Osteoblast (primary cell): Measurements from ENCODE around the gene DMWD. TPM values are rescaled to one million over a fixed set of nuclear protein-coding genes. Genes with fewer than 3 reads are reported as not detected.

Experiments
- DNase-seq: peaks from one replicate; pipeline ENCODE4 v3.0.0; 2011; ENCODE audit warnings: low spot score, mixed read lengths; ENCODE audit not compliant: insufficient read length; ENCODE audit errors: missing footprints
- H2AFZ ChIP-seq: 2 replicates; pipeline ENCODE4 v1.6.0; 2011; ENCODE audit warnings: mild to moderate bottlenecking, low read length
- H3K27ac ChIP-seq: 2 replicates; pipeline ENCODE4 v1.5.1; 2011; ENCODE audit warnings: mild to moderate bottlenecking, low read depth, low read length, moderate library complexity
- H3K27me3 ChIP-seq: 2 replicates; pipeline ENCODE4 v1.6.0; 2012; ENCODE audit warnings: mild to moderate bottlenecking, control low read depth, inconsistent platforms, low read length, moderate library complexity; ENCODE audit not compliant: insufficient read depth
- H3K36me3 ChIP-seq: 2 replicates; pipeline ENCODE4 v1.5.1; 2011; ENCODE audit warnings: mild to moderate bottlenecking, low read length, control low read depth, moderate library complexity; ENCODE audit not compliant: insufficient read depth
- H3K4me1 ChIP-seq: 2 replicates; pipeline ENCODE4 v1.5.1; 2011; ENCODE audit warnings: mild to moderate bottlenecking, low read length, control low read depth, moderate library complexity; ENCODE audit not compliant: insufficient read depth
- H3K4me2 ChIP-seq: 2 replicates; pipeline ENCODE4 v1.6.0; 2011; ENCODE audit warnings: mild to moderate bottlenecking, low read length; ENCODE audit not compliant: insufficient read depth
- H3K4me3 ChIP-seq: fragments of 200-600 bp; sonication (generic); 3 replicates; pipeline ENCODE4 v1.5.1; 2012; ENCODE audit warnings: mild to moderate bottlenecking, low read length, inconsistent platforms; ENCODE audit not compliant: insufficient read depth
- H3K79me2 ChIP-seq: 2 replicates; pipeline ENCODE4 v1.6.0; 2012; ENCODE audit warnings: mild to moderate bottlenecking, low read length, control low read depth, inconsistent platforms; ENCODE audit not compliant: insufficient read depth
- H3K9me3 ChIP-seq: 2 replicates; pipeline ENCODE4 v1.5.1; 2011; ENCODE audit warnings: low read depth, low read length, control low read depth
- H4K20me1 ChIP-seq: 2 replicates; pipeline ENCODE4 v1.6.0; 2012; ENCODE audit warnings: mild to moderate bottlenecking, low read length, control low read depth; ENCODE audit not compliant: insufficient read depth
- CTCF ChIP-seq: IDR thresholded peaks from 2 replicates; pipeline ENCODE4 v1.5.1; 2011; ENCODE audit warnings: mild to moderate bottlenecking, low read depth, low read length, moderate library complexity; ENCODE audit errors: extremely low read depth
- total RNA-seq: library from RNA; depleted of rRNA; stranded (reverse); fragments of >200 nt; gene quantifications from 2 replicates; pipeline ENCODE4 v1.2.3, GENCODE V29; 2012

Gene DMWD
- total RNA-seq, 1 donor, result 48.5 TPM

- no peak overlapping the region for H3K27ac ChIP-seq
- no peak overlapping the region for H3K4me2 ChIP-seq
- peaks cover 75% of the 10 kb centered on the region for H3K36me3 ChIP-seq
- peaks cover 2% of the 10 kb centered on the region for H4K20me1 ChIP-seq
- DNase-seq, result peak; percentile 38
- H3K27me3 ChIP-seq, result no peaks in the 10 kb centered on the region
- no peak for TF ChIP-seq CTCF
- no peak overlapping the region for H2AFZ ChIP-seq
- H3K79me2 ChIP-seq, result no peaks in the 10 kb centered on the region
- H3K4me1 ChIP-seq, result no peaks in the 10 kb centered on the region
- no peak overlapping the region for H3K4me3 ChIP-seq
- no peaks in the 10 kb centered on the region for H3K9me3 ChIP-seq
Measured at GRCh38 chr19:45825263-45825605, 32.6 kb upstream of the DMWD start.

DNA sequence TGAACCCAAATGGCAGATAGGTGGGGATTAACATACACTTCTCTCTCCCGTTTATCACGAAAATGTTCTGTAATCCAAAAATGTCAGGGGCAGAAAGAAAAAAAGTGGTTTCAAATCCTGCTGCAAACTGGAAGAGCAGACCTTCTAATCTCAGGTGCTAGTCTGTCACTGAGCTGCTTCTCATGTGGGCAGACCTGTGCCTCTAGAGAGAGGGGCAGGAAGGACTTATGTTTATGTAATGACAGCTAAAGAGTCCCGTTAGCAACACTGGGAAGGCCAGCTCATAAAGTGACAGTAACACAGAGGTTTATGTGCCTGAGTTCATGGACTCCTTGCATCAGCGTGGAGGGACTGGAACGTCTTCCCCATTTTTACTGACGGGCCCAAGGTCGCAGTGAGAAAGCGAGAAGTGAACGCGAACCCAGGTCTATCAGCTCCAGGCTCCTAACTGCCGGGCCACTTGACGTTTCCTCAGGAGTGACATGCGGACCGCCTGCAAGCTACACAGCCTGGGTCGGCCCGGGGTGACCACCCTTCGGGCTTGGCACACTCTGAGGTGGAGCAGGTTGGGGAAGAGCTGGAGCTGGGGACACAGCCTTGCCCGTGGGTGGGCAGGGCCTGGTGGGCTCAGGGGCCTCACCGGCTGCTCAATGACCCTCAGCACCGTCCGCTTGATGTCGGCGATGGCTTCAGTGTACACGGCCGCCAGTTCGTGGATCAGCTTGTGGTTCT lies 32.1 kb upstream of the DMWD start:
- Histone ChIP-seq H3K4me2 (no peak overlapping the region), H3K4me3 (no peak overlapping the region), H4K20me1 (no peaks in the 10 kb centered on the region), H2AFZ (no peak overlapping the region), H3K27me3 (no peaks in the 10 kb centered on the region), H3K79me2 (no peaks in the 10 kb centered on the region), H3K27ac (no peak overlapping the region), H3K36me3 (peaks cover 73% of the 10 kb centered on the region), H3K9me3 (no peaks in the 10 kb centered on the region), H3K4me1 (no peaks in the 10 kb centered on the region)
- TF ChIP-seq CTCF, result no peak
- peak; percentile 39 for DNase-seq

GRCh38 chr19:45824041-45824471 lies 31.4 kb upstream of the DMWD start:
- H4K20me1 ChIP-seq, result no peaks in the 10 kb centered on the region
- no peaks in the 10 kb centered on the region for H3K79me2 ChIP-seq
- no peaks in the 10 kb centered on the region for H3K27me3 ChIP-seq
- H3K36me3 ChIP-seq, result peaks cover 66% of the 10 kb centered on the region
- H3K27ac ChIP-seq, result no peak overlapping the region
- H2AFZ ChIP-seq, result no peak overlapping the region
- no peaks in the 10 kb centered on the region for H3K4me1 ChIP-seq
- no peak overlapping the region for H3K4me2 ChIP-seq
- H3K4me3 ChIP-seq, result no peak overlapping the region
- H3K9me3 ChIP-seq, result no peaks in the 10 kb centered on the region
- peak; percentile 62 for DNase-seq
- TF ChIP-seq CTCF, result no peak

DNA sequence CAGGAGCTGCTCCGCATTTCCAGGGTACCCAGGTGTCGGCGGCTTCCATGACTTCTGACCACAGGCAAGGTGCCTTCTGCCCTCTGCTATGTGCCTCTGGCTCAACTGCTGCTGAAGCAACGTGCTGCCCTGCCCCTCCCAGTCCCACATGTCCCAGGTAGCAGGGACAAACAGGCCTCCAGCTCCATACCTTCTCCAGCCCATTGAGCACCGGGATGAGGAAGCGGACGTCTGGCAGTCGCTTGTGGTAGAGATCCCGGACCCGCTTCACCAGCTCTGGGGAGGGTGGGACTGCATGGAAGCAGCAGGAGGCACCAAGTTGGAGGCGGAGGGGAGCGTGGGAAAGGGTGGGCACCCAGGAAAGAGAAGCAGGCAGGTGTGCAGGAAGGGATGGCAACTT lies 30.5 kb upstream of the DMWD start:
- no peaks in the 10 kb centered on the region for H4K20me1 ChIP-seq
- H3K4me3 ChIP-seq, result no peak overlapping the region
- no peak overlapping the region for H2AFZ ChIP-seq
- no peaks in the 10 kb centered on the region for H3K27me3 ChIP-seq
- no peak overlapping the region for H3K4me2 ChIP-seq
- H3K36me3 ChIP-seq, result peaks cover 58% of the 10 kb centered on the region
- no peaks in the 10 kb centered on the region for H3K4me1 ChIP-seq
- H3K79me2 ChIP-seq, result no peaks in the 10 kb centered on the region
- peak; percentile 75 for DNase-seq
- no peak overlapping the region for H3K27ac ChIP-seq
- H3K9me3 ChIP-seq, result no peaks in the 10 kb centered on the region
- no peak for TF ChIP-seq CTCF
